Measurements from ENCODE around the gene EHBP1L1.

Gene EHBP1L1

GRCh38 chr11:65580031-65580692, 4.3 kb downstream of the EHBP1L1 start:
- peaks cover 70% of the 10 kb centered on the region for H3K36me3 ChIP-seq

GRCh38 chr11:65580756-65581155, 4.9 kb downstream of the EHBP1L1 start:
- peaks cover 29 to 41% of the 10 kb centered on the region in 2 experiments for H3K4me1 ChIP-seq (ENCODE audit: control insufficient read depth in 1 of 2, insufficient read depth in 1 of 2, low read depth in 1 of 2, low read length in 1 of 2)
- H3K4me3 ChIP-seq (ENCODE audit: low read depth in 1 of 2, low read length in 1 of 2): no peak overlapping the region
- H3K27ac ChIP-seq: no peak overlapping the region
- no peaks in the 10 kb centered on the region for H3K9me3 ChIP-seq
- TF ChIP-seq, protein P1, sequence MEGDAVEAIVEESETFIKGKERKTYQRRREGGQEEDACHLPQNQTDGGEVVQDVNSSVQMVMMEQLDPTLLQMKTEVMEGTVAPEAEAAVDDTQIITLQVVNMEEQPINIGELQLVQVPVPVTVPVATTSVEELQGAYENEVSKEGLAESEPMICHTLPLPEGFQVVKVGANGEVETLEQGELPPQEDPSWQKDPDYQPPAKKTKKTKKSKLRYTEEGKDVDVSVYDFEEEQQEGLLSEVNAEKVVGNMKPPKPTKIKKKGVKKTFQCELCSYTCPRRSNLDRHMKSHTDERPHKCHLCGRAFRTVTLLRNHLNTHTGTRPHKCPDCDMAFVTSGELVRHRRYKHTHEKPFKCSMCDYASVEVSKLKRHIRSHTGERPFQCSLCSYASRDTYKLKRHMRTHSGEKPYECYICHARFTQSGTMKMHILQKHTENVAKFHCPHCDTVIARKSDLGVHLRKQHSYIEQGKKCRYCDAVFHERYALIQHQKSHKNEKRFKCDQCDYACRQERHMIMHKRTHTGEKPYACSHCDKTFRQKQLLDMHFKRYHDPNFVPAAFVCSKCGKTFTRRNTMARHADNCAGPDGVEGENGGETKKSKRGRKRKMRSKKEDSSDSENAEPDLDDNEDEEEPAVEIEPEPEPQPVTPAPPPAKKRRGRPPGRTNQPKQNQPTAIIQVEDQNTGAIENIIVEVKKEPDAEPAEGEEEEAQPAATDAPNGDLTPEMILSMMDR (IDR thresholded peaks at IDR 0.05): no peak
- H3K27me3 ChIP-seq: no peaks in the 10 kb centered on the region
- H3K36me3 ChIP-seq: peaks cover 76% of the 10 kb centered on the region

More at GRCh38 chr11:65580031-65580692, 4.3 kb downstream of the EHBP1L1 start:
- TF ChIP-seq, protein P1 (IDR thresholded peaks at IDR 0.05): no peak
- H3K27ac ChIP-seq: no peak overlapping the region
- H3K4me3 ChIP-seq (ENCODE audit: low read depth in 1 of 2, low read length in 1 of 2): no peak overlapping the region
- H3K27me3 ChIP-seq: no peaks in the 10 kb centered on the region
- H3K4me1 ChIP-seq (ENCODE audit: control insufficient read depth in 1 of 2, insufficient read depth in 1 of 2, low read depth in 1 of 2, low read length in 1 of 2): peaks cover 34 to 46% of the 10 kb centered on the region in 2 experiments
- no peaks in the 10 kb centered on the region for H3K9me3 ChIP-seq

GRCh38 chr11:65581928-65582327, 6.1 kb downstream of the EHBP1L1 start:
- no peak overlapping the region for H3K4me3 ChIP-seq (ENCODE audit: low read depth in 1 of 2, low read length in 1 of 2)
- no peaks in the 10 kb centered on the region for H3K27me3 ChIP-seq
- H3K27ac ChIP-seq: no peak overlapping the region
- H3K4me1 ChIP-seq (ENCODE audit: control insufficient read depth in 1 of 2, insufficient read depth in 1 of 2, low read depth in 1 of 2, low read length in 1 of 2): peaks cover 34 to 44% of the 10 kb centered on the region in 2 experiments
- H3K9me3 ChIP-seq: no peaks in the 10 kb centered on the region
- peaks cover 87% of the 10 kb centered on the region for H3K36me3 ChIP-seq
- TF ChIP-seq, protein P1 (IDR thresholded peaks at IDR 0.05): no peak

GRCh38 chr11:65583589-65583988, 7.7 kb downstream of the EHBP1L1 start:
- no peaks in the 10 kb centered on the region for H3K9me3 ChIP-seq
- peak overlapping the region; percentile 48 for H3K27ac ChIP-seq
- peaks cover 34 to 44% of the 10 kb centered on the region in 2 experiments for H3K4me1 ChIP-seq (ENCODE audit: control insufficient read depth in 1 of 2, insufficient read depth in 1 of 2, low read depth in 1 of 2, low read length in 1 of 2)
- no peak overlapping the region for H3K4me3 ChIP-seq (ENCODE audit: low read depth in 1 of 2, low read length in 1 of 2)
- no peaks in the 10 kb centered on the region for H3K27me3 ChIP-seq
- H3K36me3 ChIP-seq: peaks cover 92% of the 10 kb centered on the region
- TF ChIP-seq, protein P1 (IDR thresholded peaks at IDR 0.05): no peak

- H3K4me1 ChIP-seq (ENCODE audit: control insufficient read depth in 1 of 2, insufficient read depth in 1 of 2, low read depth in 1 of 2, low read length in 1 of 2): peaks cover 31 to 42% of the 10 kb centered on the region in 2 experiments
- TF ChIP-seq, protein P1 (IDR thresholded peaks at IDR 0.05): no peak
- H3K36me3 ChIP-seq: peaks cover 92% of the 10 kb centered on the region
- H3K4me3 ChIP-seq (ENCODE audit: low read depth in 1 of 2, low read length in 1 of 2): no peak overlapping the region
- no peaks in the 10 kb centered on the region for H3K27me3 ChIP-seq
- no peaks in the 10 kb centered on the region for H3K9me3 ChIP-seq
- peak overlapping the region; percentile 48 for H3K27ac ChIP-seq
Observed at GRCh38 chr11:65584106-65584505, 8.3 kb downstream of the EHBP1L1 start.

Data from neutrophil (primary cell).